Gastroesophageal sphincter (tissue), 3 donors: ENCODE data around the gene GPR137.

Experiments used
- CTCF ChIP-seq, 4 experiments: fragments of 200-600 bp in 2 of 4; fragments of 450-650 bp in 2 of 4; sonication (generic) in 1 of 4; IDR thresholded peaks; one replicate each; pipeline ENCODE4 v1.5.1; 2017 to 2019; ENCODE audit warnings: antibody characterized with exemption in 4 of 4, mild to moderate bottlenecking in 2 of 4, moderate library complexity in 2 of 4
- POLR2A ChIP-seq, 2 donors: fragments of 450-650 bp; IDR thresholded peaks; one replicate each; pipeline ENCODE4 v1.6.1; 2017; ENCODE audit warnings: antibody characterized with exemption in 2 of 2, mild to moderate bottlenecking in 2 of 2, moderate library complexity in 1 of 2

- no peak for TF ChIP-seq CTCF (IDR thresholded peaks at IDR 0.05)
- no peak for TF ChIP-seq POLR2A (IDR thresholded peaks at IDR 0.05)
Measured at GRCh38 chr11:64263947-64264317, 21.7 kb upstream of the GPR137 start.
